Neutrophil (primary cell): Measurements from ENCODE around the gene DHPS.
A peak's percentile ranks its signal among the peaks of the same experiment; 100 is the strongest.

Source experiments
- H3K27ac ChIP-seq: fragments of 200-600 bp; sonication (generic); 2 replicates; pipeline ENCODE4 v1.5.1; 2016; ENCODE audit warnings: mild to moderate bottlenecking, moderate library complexity
- H3K27me3 ChIP-seq: fragments of 200-600 bp; sonication (generic); 2 replicates; pipeline ENCODE4 v1.6.0; 2016; ENCODE audit warnings: mild to moderate bottlenecking
- H3K36me3 ChIP-seq: fragments of 200-600 bp; sonication (generic); 2 replicates; pipeline ENCODE4 v1.5.1; 2017
- H3K4me1 ChIP-seq, 2 experiments: fragments of 200-600 bp in 1 of 2; sonication (generic) in 1 of 2; 1 replicate in 1 of 2; 2 replicates in 1 of 2; pipeline versions ENCODE4 v1.5.1 to v1.6.1; 2013 to 2016; ENCODE audit warnings: low read depth in 1 of 2, low read length in 1 of 2, mild to moderate bottlenecking in 1 of 2, moderate library complexity in 1 of 2; ENCODE audit not compliant: control insufficient read depth in 1 of 2, insufficient read depth in 1 of 2
- H3K4me3 ChIP-seq, 2 experiments: fragments of 200-600 bp in 1 of 2; sonication (generic) in 1 of 2; 1 replicate in 1 of 2; 2 replicates in 1 of 2; pipeline ENCODE4 v1.5.1; 2013 to 2016; ENCODE audit warnings: low read depth in 1 of 2, low read length in 1 of 2, mild to moderate bottlenecking in 1 of 2, moderate library complexity in 1 of 2
- H3K9me3 ChIP-seq: fragments of 200-600 bp; sonication (generic); 2 replicates; pipeline ENCODE4 v1.5.1; 2016
- TF ChIP-seq, protein P1 (sequence below): fragments of 200-600 bp; sonication (generic); IDR thresholded peaks from 2 replicates; pipeline ENCODE4 v1.5.1; 2016; ENCODE audit warnings: antibody characterized with exemption

Gene DHPS

GRCh38 chr19:12723641-12724426 lies 42.2 kb upstream of the DHPS start, which contains the start of gene TNPO2:
TSS of gene TNPO2 (minus strand) at chr19:12723932. CDS start at chr19:12720977, 2,955 bp downstream.
- Histone ChIP-seq H3K4me3 (peak within 1 kb of the TSS; percentile 62 to 81), H3K4me1 (peaks cover 33 to 35% of the 10 kb centered on the region in 2 experiments), H3K36me3 (peaks cover 12% of the 10 kb centered on the region), H3K27ac (peak within 1 kb of the TSS; percentile 84), H3K9me3 (no peaks in the 10 kb centered on the region), H3K27me3 (peaks cover 11% of the 10 kb centered on the region)
- TF ChIP-seq, protein P1, sequence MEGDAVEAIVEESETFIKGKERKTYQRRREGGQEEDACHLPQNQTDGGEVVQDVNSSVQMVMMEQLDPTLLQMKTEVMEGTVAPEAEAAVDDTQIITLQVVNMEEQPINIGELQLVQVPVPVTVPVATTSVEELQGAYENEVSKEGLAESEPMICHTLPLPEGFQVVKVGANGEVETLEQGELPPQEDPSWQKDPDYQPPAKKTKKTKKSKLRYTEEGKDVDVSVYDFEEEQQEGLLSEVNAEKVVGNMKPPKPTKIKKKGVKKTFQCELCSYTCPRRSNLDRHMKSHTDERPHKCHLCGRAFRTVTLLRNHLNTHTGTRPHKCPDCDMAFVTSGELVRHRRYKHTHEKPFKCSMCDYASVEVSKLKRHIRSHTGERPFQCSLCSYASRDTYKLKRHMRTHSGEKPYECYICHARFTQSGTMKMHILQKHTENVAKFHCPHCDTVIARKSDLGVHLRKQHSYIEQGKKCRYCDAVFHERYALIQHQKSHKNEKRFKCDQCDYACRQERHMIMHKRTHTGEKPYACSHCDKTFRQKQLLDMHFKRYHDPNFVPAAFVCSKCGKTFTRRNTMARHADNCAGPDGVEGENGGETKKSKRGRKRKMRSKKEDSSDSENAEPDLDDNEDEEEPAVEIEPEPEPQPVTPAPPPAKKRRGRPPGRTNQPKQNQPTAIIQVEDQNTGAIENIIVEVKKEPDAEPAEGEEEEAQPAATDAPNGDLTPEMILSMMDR: no peak

- Histone ChIP-seq H3K27me3 (peaks cover 11% of the 10 kb centered on the region), H3K36me3 (peaks cover 16% of the 10 kb centered on the region), H3K4me1 (peaks cover 33 to 35% of the 10 kb centered on the region in 2 experiments), H3K27ac (peak overlapping the region; percentile 84), H3K4me3 (peak overlapping the region; percentile 62 to 81), H3K9me3 (no peaks in the 10 kb centered on the region)
- TF ChIP-seq, protein P1: no peak
Measured at GRCh38 chr19:12723381-12723640, 41.6 kb upstream of the DHPS start.

GRCh38 chr19:12722566-12723380 lies 41.1 kb upstream of the DHPS start:
- TF ChIP-seq, protein P1: peak; percentile 14
- peaks cover 33 to 35% of the 10 kb centered on the region in 2 experiments for H3K4me1 ChIP-seq
- H3K4me3 ChIP-seq: peak overlapping the region; percentile 62 to 81
- peaks cover 11% of the 10 kb centered on the region for H3K27me3 ChIP-seq
- peak overlapping the region; percentile 84 for H3K27ac ChIP-seq
- H3K9me3 ChIP-seq: no peaks in the 10 kb centered on the region
- H3K36me3 ChIP-seq: peaks cover 14% of the 10 kb centered on the region

GRCh38 chr19:12721656-12722565 lies 40.2 kb upstream of the DHPS start:
- Histone ChIP-seq H3K9me3 (no peaks in the 10 kb centered on the region), H3K4me3 (peak overlapping the region; percentile 62 to 81), H3K4me1 (peaks cover 33 to 35% of the 10 kb centered on the region in 2 experiments), H3K36me3 (peaks cover 15% of the 10 kb centered on the region), H3K27ac (peak overlapping the region; percentile 84), H3K27me3 (peaks cover 11% of the 10 kb centered on the region)
- TF ChIP-seq, protein P1: no peak
